ENCODE data around the gene KCTD1. TPM values are rescaled to one million over a fixed set of nuclear protein-coding genes. Genes with fewer than 3 reads are reported as not detected.

The KCTD1 gene
- total and polyA plus RNA-seq, 2 donors (not counting 1 experiment from before 2014, with no cell fraction given), result 4.2 to 8.4 TPM

DNA sequence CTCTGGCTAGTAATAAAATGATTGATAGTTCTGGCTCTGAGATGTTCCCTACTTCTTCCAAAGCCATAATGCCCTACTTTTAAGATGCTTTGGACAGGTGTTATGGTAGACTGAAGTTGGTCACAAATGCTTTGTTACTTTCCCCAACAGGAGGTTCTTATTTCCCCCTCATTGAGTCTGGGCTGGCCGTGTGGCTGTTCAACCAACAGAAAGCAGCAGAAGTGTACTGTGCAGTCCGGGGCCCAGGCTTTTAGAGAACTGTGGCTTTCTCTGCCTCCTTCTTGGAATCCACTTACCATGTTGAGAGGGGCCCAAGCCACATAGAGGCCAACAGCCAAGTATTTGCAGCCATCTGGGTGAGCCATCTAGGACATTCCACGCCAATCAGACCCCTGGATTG is 94.2 kb downstream of the KCTD1 start:
- Histone ChIP-seq H4K20me1 (ENCODE audit: control insufficient read depth, extremely low read depth, insufficient read depth, low read length) (no peaks in the 10 kb centered on the region), H3K36me3 (ENCODE audit: control insufficient read depth, insufficient read depth, low read length) (no peaks in the 10 kb centered on the region), H3K27me3 (ENCODE audit: control insufficient read depth, insufficient read depth, low read length) (no peaks in the 10 kb centered on the region), H3K9me3 (ENCODE audit: control insufficient read depth, insufficient read depth, low read depth, low read length) (no peaks in the 10 kb centered on the region), H3K79me2 (ENCODE audit: control insufficient read depth, insufficient read depth, low read length) (no peaks in the 10 kb centered on the region), H3K27ac (ENCODE audit: insufficient read depth, low read length) (no peak overlapping the region), H2AFZ (ENCODE audit: low read length) (no peak overlapping the region), H3K9ac (ENCODE audit: insufficient read depth, low read length) (no peak overlapping the region), H3K4me3 (replicated peaks in 1 of 4; ENCODE audit: control extremely low read depth in 1 of 4, insufficient read depth in 1 of 4, low read depth in 3 of 4, low read length in 4 of 4) (no peak overlapping the region), H3K4me1 (ENCODE audit: control insufficient read depth, extremely low read depth, insufficient read depth, low read length) (peaks cover 3% of the 10 kb centered on the region), H3K4me2 (ENCODE audit: extremely low read depth, insufficient read depth, low read length) (no peak overlapping the region)
- DNase-seq (ENCODE audit: low read depth in 2 of 2), result no peak
- TF ChIP-seq, protein P1, sequence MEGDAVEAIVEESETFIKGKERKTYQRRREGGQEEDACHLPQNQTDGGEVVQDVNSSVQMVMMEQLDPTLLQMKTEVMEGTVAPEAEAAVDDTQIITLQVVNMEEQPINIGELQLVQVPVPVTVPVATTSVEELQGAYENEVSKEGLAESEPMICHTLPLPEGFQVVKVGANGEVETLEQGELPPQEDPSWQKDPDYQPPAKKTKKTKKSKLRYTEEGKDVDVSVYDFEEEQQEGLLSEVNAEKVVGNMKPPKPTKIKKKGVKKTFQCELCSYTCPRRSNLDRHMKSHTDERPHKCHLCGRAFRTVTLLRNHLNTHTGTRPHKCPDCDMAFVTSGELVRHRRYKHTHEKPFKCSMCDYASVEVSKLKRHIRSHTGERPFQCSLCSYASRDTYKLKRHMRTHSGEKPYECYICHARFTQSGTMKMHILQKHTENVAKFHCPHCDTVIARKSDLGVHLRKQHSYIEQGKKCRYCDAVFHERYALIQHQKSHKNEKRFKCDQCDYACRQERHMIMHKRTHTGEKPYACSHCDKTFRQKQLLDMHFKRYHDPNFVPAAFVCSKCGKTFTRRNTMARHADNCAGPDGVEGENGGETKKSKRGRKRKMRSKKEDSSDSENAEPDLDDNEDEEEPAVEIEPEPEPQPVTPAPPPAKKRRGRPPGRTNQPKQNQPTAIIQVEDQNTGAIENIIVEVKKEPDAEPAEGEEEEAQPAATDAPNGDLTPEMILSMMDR (conservative IDR thresholded peaks at IDR 0.05 in 1 of 2, IDR thresholded peaks at IDR 0.05 in 1 of 2; ENCODE audit: low read depth in 1 of 2, low read length in 2 of 2), result no peak
- no peak for TF ChIP-seq EZH2 (IDR thresholded peaks at IDR 0.05; ENCODE audit: low read length, missing control alignments)

DNA sequence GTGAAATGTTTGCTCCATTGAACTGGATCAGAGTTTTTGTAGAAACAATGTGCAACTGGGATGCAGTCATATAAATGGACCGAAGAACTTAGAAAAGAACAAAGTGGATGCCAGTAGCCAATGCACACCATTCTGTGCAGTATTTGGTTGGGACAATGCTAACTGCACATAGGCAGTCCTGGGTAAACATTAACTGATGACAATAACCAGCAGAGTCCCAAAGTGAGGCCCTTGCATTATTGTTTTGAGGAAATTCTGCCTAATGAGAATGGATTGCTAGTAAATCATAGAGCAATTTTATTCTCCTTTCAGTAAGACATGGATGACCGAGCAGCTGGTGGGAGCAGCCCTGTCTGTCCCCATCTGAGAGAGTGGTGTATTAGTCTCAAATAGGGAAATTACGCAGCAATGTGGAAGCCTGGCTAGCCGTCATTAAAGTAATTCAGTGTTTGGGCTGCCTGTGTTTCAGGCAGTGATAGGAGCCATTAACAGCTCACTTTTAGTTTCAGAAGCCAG is 94.9 kb downstream of the KCTD1 start:
- Histone ChIP-seq H2AFZ (ENCODE audit: low read length) (no peak overlapping the region), H4K20me1 (ENCODE audit: control insufficient read depth, extremely low read depth, insufficient read depth, low read length) (no peaks in the 10 kb centered on the region), H3K36me3 (ENCODE audit: control insufficient read depth, insufficient read depth, low read length) (no peaks in the 10 kb centered on the region), H3K9me3 (ENCODE audit: control insufficient read depth, insufficient read depth, low read depth, low read length) (no peaks in the 10 kb centered on the region), H3K79me2 (ENCODE audit: control insufficient read depth, insufficient read depth, low read length) (no peaks in the 10 kb centered on the region), H3K4me3 (replicated peaks in 1 of 4; ENCODE audit: control extremely low read depth in 1 of 4, insufficient read depth in 1 of 4, low read depth in 3 of 4, low read length in 4 of 4) (no peak overlapping the region), H3K27me3 (ENCODE audit: control insufficient read depth, insufficient read depth, low read length) (no peaks in the 10 kb centered on the region), H3K27ac (ENCODE audit: insufficient read depth, low read length) (no peak overlapping the region), H3K4me1 (ENCODE audit: control insufficient read depth, extremely low read depth, insufficient read depth, low read length) (peaks cover 2% of the 10 kb centered on the region), H3K4me2 (ENCODE audit: extremely low read depth, insufficient read depth, low read length) (no peak overlapping the region), H3K9ac (ENCODE audit: insufficient read depth, low read length) (no peak overlapping the region)
- no peak for DNase-seq (ENCODE audit: low read depth in 2 of 2)
- TF ChIP-seq, protein P1 (conservative IDR thresholded peaks at IDR 0.05 in 1 of 2, IDR thresholded peaks at IDR 0.05 in 1 of 2; ENCODE audit: low read depth in 1 of 2, low read length in 2 of 2), result no peak

DNA sequence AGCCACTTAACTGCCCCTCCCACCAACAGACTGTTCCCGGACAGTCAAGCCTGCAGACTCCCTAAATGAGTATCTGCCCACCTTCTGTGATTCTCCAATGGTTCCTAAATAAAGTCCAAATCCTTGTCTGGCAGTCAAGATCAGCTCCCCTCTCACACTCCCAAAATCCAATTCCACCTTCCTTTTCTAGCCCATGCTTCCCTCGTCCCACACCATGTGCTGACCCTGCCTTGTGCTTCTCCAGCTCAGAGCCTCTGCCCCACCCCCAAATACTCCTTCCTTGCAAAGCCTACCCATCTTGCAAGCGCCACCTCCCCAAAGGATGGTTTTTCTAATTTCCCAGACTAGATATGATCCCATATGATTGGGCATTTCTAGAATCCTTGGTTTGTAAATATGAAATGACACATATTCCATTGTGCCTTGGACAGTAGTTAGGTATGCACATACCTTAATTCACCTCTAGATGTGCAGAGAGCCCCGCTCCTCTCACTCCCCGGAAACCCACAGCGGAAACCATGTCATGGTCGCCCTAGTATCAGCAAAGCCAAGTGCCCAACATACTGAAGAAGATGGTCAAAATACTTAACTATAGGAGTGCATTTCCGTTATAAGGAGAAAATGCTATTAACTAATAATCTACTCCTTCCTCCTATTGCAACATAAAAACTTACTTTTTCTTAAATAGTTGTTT is 97.2 kb downstream of the KCTD1 start:
- H2AFZ ChIP-seq (ENCODE audit: low read length), result no peak overlapping the region
- H4K20me1 ChIP-seq (ENCODE audit: control insufficient read depth, extremely low read depth, insufficient read depth, low read length), result no peaks in the 10 kb centered on the region
- no peaks in the 10 kb centered on the region for H3K79me2 ChIP-seq (ENCODE audit: control insufficient read depth, insufficient read depth, low read length)
- no peak for DNase-seq (ENCODE audit: low read depth in 2 of 2)
- no peak overlapping the region for H3K4me3 ChIP-seq (replicated peaks in 1 of 4; ENCODE audit: control extremely low read depth in 1 of 4, insufficient read depth in 1 of 4, low read depth in 3 of 4, low read length in 4 of 4)
- no peaks in the 10 kb centered on the region for H3K9me3 ChIP-seq (ENCODE audit: control insufficient read depth, insufficient read depth, low read depth, low read length)
- no peaks in the 10 kb centered on the region for H3K36me3 ChIP-seq (ENCODE audit: control insufficient read depth, insufficient read depth, low read length)
- H3K4me2 ChIP-seq (ENCODE audit: extremely low read depth, insufficient read depth, low read length), result no peak overlapping the region
- no peak overlapping the region for H3K27ac ChIP-seq (ENCODE audit: insufficient read depth, low read length)
- H3K27me3 ChIP-seq (ENCODE audit: control insufficient read depth, insufficient read depth, low read length), result no peaks in the 10 kb centered on the region
- TF ChIP-seq, protein P1 (conservative IDR thresholded peaks at IDR 0.05 in 1 of 2, IDR thresholded peaks at IDR 0.05 in 1 of 2; ENCODE audit: low read depth in 1 of 2, low read length in 2 of 2), result no peak
- TF ChIP-seq EZH2 (IDR thresholded peaks at IDR 0.05; ENCODE audit: low read length, missing control alignments), result no peak
- H3K9ac ChIP-seq (ENCODE audit: insufficient read depth, low read length), result no peak overlapping the region
- no peaks in the 10 kb centered on the region for H3K4me1 ChIP-seq (ENCODE audit: control insufficient read depth, extremely low read depth, insufficient read depth, low read length)

Data from fibroblast of lung (primary cell).